Endothelial cell (in vitro differentiated cells): ENCODE results near the gene NRXN3. TPM values are rescaled to one million over a fixed set of nuclear protein-coding genes. Genes with fewer than 3 reads are reported as not detected.

Experiments
- DNase-seq: peaks from one replicate; pipeline ENCODE4 v3.0.0; 2021; ENCODE audit warnings: low spot score
- H3K27ac Mint-ChIP-seq: one replicate; pipeline ENCODE4 v1.8.0; 2021; ENCODE audit warnings: mixed read lengths, inconsistent platforms; ENCODE audit not compliant: unreplicated experiment
- H3K27me3 Mint-ChIP-seq: one replicate; pipeline ENCODE4 v1.8.0; 2021; ENCODE audit warnings: mild to moderate bottlenecking, moderate library complexity, mixed read lengths, inconsistent platforms; ENCODE audit not compliant: unreplicated experiment
- H3K36me3 Mint-ChIP-seq: one replicate; pipeline ENCODE4 v1.8.0; 2021; ENCODE audit warnings: mild to moderate bottlenecking, low read depth, mixed read lengths, inconsistent platforms; ENCODE audit not compliant: unreplicated experiment
- H3K4me1 Mint-ChIP-seq: one replicate; pipeline ENCODE4 v1.8.0; 2021; ENCODE audit warnings: mild to moderate bottlenecking, mixed read lengths, inconsistent platforms; ENCODE audit not compliant: unreplicated experiment
- H3K4me3 Mint-ChIP-seq: one replicate; pipeline ENCODE4 v1.8.0; 2021; ENCODE audit warnings: mild to moderate bottlenecking, mixed read lengths, inconsistent platforms; ENCODE audit not compliant: unreplicated experiment
- H3K9me3 Mint-ChIP-seq: one replicate; pipeline ENCODE4 v1.8.0; 2021; ENCODE audit warnings: mixed read lengths, inconsistent platforms; ENCODE audit not compliant: unreplicated experiment
- total RNA-seq: library from RNA; stranded (reverse); fragmentation: NEBNext Ultra II Directional; extraction: Animal tissue kit (Norgen Biotek cat#: 25700); gene quantifications from one replicate; pipeline ENCODE4 v1.2.1, GENCODE V29; 2021; ENCODE audit not compliant: unreplicated experiment
- TF ChIP-seq, protein P1 (sequence below): fragments of 200-600 bp; sonication (generic); IDR thresholded peaks from one replicate; pipeline ENCODE4 v1.5.0; 2021; ENCODE audit warnings: antibody characterized with exemption; ENCODE audit not compliant: unreplicated experiment

Gene NRXN3
- total RNA-seq, 1 donor from 2014 or later, result 2.3 TPM

DNA sequence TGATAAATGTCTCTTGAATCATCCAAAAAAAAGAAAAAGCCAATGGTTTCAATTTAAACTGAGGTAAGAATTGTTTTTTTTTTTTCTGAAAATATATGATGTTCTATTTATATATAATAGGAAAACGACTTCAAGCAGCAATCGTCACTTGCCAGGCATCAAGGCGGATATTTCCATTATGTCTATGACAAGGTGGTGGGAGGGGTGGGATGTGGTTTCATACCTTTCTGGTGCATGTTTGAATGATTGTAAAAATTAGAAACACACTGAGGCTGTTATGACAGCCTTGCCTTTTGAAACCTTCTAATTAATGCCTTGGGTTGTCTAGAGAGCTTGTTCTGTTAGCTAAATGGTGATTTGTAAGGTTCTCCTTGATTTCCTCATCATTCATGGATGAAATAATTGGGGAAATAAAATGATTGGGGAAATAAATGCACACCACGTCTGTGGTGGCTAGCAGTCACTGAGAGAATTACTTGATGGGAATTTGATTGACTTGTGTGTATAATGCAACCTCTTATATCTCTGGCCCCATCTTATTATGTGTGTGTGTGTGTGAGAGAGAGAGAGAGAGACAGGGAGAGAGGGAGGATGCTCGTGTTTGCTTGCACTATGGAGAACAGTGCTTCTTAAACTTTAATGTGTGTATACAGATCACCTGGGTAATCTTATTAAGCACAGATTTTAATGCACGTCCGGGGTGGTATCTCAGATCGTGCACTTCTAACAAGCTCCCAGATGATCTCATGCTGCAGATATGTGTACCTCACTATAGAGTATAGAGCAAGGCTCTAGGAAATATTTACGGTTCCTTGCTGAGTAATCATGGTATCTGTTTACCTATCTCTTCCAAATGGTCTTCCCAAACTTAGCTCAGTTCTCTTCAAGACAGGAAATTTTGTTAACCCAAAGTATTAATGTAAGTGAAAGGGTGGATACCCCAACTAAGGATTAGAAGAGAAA, 1538.5 kb downstream of the NRXN3 start:
- Mint-ChIP-seq H3K9me3 (no peaks in the 10 kb centered on the region), H3K36me3 (no peaks in the 10 kb centered on the region), H3K4me1 (no peaks in the 10 kb centered on the region), H3K4me3 (no peak overlapping the region), H3K27me3 (no peaks in the 10 kb centered on the region), H3K27ac (no peak overlapping the region)
- DNase-seq, result no peak
- TF ChIP-seq, protein P1, sequence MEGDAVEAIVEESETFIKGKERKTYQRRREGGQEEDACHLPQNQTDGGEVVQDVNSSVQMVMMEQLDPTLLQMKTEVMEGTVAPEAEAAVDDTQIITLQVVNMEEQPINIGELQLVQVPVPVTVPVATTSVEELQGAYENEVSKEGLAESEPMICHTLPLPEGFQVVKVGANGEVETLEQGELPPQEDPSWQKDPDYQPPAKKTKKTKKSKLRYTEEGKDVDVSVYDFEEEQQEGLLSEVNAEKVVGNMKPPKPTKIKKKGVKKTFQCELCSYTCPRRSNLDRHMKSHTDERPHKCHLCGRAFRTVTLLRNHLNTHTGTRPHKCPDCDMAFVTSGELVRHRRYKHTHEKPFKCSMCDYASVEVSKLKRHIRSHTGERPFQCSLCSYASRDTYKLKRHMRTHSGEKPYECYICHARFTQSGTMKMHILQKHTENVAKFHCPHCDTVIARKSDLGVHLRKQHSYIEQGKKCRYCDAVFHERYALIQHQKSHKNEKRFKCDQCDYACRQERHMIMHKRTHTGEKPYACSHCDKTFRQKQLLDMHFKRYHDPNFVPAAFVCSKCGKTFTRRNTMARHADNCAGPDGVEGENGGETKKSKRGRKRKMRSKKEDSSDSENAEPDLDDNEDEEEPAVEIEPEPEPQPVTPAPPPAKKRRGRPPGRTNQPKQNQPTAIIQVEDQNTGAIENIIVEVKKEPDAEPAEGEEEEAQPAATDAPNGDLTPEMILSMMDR, result no peak

DNA sequence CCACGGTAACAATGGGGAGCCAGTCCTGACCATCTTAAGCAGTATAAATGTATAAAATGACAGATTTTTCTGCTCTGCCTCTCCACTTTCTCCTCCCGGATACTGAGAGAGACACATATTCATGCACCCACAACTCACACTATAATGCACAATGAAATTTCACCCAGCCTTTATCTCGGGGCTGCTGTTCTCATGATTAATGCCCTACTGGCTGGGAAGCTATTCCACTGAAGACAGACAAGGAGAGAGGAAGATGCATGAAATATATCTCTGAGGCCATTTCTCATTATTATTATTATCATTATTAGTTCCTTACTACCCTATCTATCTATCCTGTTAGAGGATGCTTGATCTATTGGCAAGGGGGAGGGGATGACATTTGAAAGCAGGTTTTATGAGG, 1539.4 kb downstream of the NRXN3 start:
- Mint-ChIP-seq H3K4me1 (no peaks in the 10 kb centered on the region), H3K27ac (no peak overlapping the region), H3K27me3 (no peaks in the 10 kb centered on the region), H3K9me3 (no peaks in the 10 kb centered on the region), H3K4me3 (no peak overlapping the region), H3K36me3 (no peaks in the 10 kb centered on the region)
- no peak for DNase-seq
- TF ChIP-seq, protein P1, result no peak

DNA sequence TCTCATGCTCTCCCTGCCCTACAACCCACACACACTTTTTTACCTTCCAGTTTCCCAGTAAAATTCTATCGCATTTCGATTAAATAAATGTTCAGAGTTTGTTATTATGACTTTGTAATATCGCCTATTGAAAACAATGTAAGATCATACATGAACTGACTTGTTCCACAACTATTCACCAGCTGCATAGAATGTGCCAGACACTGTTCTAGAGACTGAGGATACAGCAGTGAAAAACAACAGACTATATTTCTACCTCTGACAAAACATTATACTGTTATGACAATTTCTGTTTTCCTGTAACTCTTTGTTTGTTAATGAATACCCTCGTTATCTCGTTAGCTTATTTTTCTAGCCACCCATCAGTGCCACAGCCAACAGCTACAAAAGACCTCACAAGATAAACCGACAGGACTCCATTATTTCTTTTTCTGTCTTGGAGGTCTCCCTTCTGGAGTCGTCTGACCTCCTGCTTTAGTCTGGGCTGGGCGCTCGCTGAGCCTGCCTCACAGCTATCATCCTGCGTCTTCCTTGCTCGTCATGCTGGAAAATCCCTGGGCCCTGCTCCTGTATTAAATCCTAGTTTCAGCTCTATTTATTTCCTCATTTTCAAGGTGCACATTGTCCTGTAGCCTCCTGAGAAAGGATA, 1542.3 kb downstream of the NRXN3 start:
- no peak for DNase-seq
- Mint-ChIP-seq H3K27ac (no peak overlapping the region), H3K36me3 (no peaks in the 10 kb centered on the region), H3K27me3 (no peaks in the 10 kb centered on the region), H3K4me3 (no peak overlapping the region), H3K9me3 (no peaks in the 10 kb centered on the region), H3K4me1 (no peaks in the 10 kb centered on the region)
- TF ChIP-seq, protein P1, result no peak

DNA sequence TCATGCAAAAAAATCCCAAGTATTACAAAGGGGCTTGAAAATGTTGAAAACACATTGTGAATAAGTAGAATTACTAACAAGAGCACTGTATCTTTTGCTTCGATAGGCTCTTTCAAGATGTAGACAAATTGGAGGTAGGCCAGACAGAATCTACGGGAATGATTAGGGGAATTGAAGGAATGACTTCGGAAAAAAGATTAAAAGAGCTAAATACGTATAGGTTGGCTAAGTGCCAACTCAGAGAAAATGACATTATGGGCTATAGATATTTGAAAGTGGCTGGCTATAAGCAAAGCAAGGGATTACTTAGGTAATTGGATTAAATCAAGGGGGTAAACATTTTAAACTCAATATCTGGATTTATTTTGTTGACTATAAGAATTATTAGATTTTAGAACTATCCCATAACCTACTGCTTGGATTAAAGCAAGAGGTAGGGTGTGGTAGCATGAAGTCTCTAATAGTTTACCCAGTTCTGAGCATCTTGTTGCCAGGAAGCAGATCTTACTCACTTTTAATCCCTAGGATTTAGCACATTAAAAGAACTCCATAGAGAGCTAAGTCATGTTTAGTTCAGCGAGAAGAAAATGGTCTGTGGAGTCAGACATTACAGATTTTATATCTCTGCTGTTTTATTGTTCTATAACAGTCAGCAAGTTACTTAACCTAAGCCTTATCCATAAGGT, 1551.4 kb downstream of the NRXN3 start:
- Mint-ChIP-seq H3K36me3 (no peaks in the 10 kb centered on the region), H3K27ac (no peak overlapping the region), H3K4me1 (no peaks in the 10 kb centered on the region), H3K27me3 (no peaks in the 10 kb centered on the region), H3K9me3 (no peaks in the 10 kb centered on the region), H3K4me3 (no peak overlapping the region)
- TF ChIP-seq, protein P1, result no peak
- DNase-seq, result no peak
